ENCODE results near the gene SH2D4B. TPM values are rescaled to one million over a fixed set of nuclear protein-coding genes. Genes with fewer than 3 reads are reported as not detected.
A peak's percentile ranks its signal among the peaks of the same experiment; 100 is the strongest.

The SH2D4B gene
- total RNA-seq, 1 donor from 2014 or later = 1.9 TPM

DNA sequence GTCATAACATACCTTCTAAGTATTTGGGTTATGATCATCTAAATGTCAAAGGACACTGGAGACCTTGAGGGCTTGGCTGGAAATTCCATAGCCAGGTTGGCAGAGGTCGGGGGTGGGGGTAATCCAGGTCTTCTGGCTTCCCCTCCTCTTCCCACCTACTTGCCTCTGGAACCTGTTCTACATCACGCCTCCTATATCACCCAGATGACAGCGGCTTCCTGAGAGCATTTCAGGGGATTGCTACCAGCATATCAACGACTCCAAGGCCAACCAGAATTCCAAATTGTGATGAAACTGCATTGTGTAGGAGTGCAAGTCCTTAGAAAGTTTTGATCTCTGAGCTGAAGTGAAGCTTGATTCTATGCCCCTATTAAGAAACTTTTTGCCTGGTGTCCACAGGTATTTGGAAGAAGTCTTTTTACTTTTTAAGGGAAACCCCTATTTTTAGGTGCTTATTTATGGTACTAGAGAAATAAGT lies 95.7 kb downstream of the SH2D4B start:
- DNase-seq (ENCODE audit: low spot score) = no peak

DNA sequence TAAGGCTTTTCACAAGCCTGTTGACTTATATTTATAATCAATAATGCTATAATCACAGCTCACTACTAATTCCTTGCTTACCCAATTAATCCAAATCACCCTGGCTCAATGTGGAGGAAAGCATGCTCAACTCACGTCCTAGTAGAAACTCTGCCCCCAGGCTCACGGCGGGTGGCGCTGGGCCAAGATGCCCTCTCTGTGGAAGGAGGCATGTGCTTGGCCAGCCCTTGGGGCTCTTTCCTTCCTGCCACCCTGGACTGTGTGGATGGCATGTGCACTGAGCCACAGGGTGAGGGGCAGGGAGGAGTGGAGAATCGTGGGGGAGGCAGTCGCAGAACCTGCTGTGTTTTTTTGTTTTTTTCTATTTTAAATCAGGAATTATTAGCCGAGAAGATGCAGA lies 96.2 kb downstream of the SH2D4B start:
- no peak for DNase-seq (ENCODE audit: low spot score)

DNA sequence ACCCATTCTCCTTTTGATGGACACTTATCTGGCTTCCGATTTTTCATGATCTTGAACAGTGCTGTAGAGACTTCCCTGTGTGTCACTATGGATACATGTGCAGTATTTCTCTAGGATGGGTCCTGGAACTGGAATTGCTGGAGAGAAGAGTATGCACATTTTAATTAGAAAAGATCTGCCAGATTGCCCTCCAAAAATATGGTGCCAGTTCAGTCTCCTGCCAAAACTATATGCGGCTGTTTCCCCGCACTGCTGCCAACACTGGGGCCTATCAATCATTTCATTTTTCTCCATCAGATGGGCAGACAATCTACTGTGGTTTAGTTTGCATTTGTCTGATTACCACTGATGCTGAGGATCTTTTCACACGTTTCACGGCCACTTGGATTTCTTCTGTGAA lies 105.0 kb downstream of the SH2D4B start:
- DNase-seq (ENCODE audit: low spot score) = no peak

DNA sequence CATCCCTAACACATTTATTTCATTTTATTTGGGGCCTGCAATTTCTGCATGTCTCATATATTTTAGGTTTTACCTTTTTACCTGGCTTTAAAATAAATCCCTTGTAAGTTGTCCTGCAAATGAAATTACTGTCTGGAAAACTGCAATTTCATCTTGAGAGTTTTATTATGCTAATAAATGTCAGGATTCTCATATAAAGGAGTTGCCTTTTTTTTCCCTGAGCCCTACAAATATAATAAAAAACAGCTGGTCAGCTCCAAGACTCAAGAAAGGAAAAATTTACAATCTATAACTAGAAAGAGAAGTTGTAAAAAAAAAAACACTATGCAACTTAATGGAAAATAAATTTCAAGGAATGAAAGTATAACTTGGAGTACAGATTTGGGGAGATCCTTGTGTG lies 108.7 kb downstream of the SH2D4B start:
- DNase-seq (ENCODE audit: low spot score) = peak; percentile 65

DNA sequence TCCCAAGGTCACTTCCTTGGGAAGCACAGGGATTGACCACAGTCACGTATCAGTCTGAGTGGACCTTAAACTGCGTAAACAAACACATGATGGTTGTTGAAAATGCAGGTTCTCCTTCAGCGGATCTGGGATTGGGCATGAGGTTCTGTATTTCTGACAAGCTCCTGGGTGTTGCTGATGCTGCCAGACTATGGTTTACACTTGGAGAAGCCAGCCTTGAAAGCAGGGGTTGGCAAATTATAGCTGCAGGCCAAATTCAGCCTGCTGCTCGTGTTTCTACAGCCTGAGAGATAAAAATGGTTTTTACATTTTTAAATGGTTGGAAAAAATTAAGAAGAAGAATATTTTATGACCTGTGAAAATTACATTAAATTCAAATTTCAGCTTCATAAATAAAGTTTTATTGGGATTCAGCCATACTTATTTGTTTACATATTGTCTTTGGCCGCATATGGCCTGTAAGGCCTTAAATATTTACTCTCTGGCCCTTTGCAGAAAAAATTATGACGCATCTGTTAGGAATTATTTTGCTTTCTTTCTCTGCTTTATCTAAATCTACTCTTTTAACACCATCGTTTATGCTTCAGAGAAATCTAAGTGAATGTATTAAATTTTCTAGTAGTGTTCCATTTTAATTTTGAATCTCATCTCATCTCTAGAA lies 109.6 kb downstream of the SH2D4B start:
- DNase-seq (ENCODE audit: low spot score) = peak; percentile 29

DNA sequence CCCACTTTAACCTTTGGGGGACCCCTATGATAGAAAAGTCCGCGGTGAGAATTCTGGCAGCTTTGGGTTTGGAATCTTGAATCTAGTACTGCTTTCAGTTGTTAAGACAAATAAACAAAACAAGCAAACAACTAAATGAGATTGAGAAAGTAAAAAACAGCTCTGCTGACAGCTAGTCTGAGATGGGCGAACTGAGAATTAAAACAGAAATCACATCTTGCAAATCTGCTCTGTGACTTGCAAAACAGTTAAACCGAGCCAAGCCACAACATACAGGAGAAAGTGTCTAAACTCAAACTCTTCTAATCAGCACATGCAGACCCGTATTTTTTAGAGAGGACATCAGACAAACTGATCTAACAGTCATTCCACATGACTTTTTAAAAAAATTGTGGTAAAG lies 110.4 kb downstream of the SH2D4B start:
- no peak for DNase-seq (ENCODE audit: low spot score)

DNA sequence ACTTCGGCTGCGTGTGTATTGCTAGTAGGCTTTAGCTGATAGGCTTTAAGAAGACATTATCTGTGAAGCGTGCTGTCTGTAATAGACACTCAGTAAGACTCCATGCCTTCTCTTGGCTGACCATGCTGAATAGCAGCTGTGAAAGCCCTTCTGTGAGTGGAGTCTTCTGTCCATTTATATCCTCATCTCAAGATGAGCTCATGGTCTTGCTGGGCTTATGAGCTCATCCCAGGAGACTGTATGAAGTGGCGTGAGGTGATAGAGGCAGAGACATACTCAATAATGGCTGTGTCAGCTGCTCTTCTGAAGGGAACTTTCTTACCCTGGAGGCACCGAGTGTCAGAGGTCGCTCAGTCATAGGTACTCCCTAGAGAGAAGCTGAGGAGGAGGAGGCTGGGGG lies 111.5 kb downstream of the SH2D4B start:
- peak; percentile 44 for DNase-seq (ENCODE audit: low spot score)

DNA sequence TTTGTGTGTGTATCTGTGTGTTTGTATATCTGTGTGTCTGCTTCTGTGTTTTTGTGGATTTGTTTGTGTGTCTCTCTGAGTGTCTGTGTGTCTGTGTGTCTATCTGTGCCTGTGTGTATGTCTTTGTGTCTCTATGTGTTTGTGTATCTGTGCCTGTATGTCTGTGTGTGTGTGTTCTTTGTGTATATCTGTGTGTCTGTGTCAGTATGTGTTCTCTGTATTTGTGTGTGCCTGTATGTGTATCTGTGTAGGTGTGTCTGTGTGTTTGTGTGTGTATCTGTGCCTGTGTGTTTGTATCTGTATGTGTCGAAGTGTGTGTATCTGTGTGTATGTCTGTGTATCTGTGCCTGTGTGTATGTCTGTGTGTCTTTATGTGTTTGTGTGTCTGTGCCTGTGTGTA lies 118.2 kb downstream of the SH2D4B start:
- no peak for DNase-seq (ENCODE audit: low spot score)

DNA sequence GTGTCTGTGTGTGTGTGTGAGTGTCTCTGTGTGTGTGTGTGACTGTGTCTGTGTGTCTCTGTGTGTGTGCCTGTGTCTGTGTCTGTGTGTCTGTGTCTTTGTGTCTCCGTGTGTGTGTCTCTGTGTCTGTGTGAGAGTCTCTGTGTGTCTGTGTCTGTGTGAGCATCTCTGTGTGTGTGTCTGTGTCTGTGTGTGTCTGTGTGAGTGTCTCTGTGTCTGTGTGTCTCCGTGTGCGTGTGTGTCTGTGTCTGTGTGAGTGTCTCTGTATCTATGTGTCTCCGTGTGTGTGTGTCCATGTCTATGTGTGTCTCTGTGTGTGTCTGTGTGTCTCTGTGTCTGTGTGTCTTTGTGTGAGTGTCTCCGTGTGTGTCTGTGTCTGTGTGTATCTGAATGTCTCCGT lies 120.4 kb downstream of the SH2D4B start:
- DNase-seq (ENCODE audit: low spot score) = no peak

DNA sequence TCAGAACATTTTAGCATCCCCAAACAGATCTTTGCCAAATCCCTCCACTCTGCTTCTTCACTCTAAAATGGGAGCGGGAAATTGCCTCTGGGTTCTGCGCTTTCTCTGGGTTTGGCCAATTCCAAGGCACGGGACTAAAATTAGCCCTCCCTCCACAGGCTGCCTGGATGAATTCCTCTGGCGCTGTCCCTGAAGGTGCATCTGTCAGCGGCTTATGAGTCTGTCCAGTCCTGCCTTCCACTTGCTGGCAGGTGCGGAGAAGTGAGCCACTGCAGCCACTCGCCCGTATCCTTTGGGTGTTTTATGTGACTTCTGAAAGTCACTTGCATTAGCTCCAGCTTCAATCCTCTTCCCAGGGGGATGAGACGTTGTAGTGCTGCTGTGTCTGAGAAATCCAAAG lies 121.6 kb downstream of the SH2D4B start:
- no peak for DNase-seq (ENCODE audit: low spot score)

DNA sequence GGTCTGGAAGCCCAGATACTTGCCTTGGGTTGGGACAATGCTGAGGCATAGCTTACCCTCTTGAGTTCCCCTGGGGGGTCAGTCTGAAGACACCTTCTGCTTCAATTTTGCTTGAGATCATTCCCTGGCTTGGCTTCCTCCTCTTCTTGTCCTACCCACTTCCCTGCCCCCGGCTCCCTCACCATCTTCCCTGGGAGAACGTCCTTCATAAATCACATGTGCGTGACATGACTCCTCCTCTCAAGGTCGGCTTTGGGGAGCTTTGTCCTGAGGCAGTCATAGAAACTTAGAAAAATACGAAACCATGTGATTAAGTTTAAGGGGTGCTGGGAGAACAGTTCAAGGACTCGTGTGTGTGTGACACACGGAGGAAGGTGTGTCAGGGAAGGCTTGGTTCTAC lies 122.6 kb downstream of the SH2D4B start:
- no peak for DNase-seq (ENCODE audit: low spot score)

DNA sequence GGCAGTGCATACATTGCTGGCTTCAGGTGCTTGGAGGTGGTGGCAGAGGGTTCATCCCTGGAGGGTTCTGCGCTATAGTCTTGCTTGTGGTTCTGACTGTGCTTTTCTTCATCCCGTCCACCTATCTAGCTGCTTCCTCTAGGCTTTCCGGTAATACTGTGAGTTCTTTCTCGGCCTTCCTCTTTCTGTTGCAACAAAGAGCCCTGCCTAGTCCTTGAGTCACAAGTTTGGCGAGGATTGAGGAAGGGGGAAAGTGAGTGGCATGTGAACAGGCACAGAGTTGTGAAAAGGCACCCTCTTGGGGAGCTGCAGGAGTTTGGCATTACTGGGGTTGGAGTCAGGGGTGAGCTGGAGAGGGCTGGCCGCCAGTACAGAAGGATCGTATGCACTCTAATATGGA lies 123.0 kb downstream of the SH2D4B start:
- DNase-seq (ENCODE audit: low spot score) = no peak

DNA sequence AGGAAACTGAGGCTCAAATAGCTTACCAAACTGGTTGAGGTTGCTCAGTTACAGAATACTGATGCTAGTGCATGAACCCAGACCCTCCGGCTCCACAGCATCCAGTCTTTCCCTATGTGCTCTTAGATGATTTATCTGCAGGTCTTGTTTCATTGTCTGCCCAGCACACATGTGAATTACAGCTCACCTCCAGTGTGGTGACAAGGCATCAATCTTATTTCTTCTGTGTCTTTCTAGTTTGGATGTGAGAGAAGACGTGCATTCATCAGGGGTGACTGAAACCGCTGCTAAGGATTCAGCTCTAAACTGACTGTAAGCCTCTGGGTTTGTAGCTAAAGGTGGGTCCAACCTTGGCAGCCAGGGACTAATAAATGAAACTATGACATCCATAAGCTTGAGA lies 123.8 kb downstream of the SH2D4B start:
- no peak for DNase-seq (ENCODE audit: low spot score)

DNA sequence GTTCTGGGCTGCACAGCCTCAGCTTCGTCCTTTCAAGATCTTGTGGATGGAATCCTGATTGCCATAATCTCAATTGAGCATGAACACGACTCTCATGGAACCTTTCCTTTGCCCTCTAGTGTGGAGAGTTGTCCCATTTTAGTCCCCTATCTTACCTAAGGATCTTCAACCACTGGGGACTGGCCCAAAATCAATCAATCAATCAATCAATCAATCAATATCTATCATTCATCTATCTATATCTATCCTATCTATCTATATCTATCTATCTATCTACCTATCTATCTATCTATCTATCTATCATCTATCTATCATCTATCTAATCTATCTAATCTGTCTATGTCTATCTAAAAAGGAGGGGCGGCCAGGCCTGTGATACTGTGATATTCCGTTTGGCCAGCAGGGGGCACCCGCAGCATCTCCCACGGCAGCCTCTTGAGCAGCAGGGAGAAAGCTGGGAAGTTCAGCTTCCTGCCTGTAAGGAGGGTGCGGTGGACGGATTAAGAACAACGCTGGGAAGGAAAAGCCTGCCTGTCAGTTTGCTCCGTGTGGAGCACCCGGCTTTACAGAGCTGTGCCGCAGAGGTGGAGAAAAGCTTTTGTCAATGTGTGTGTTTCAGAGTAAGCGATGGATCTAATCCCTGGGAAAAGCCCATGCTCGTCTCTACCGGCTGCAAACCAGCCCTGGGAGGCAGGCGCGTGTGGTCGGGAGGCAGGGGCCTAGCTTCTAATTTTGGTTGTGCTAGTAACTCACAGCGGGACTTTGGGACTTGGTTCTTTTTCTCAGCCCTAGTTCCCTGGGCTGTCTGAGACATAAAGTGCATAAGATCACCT lies 124.9 kb downstream of the SH2D4B start:
- peak; percentile 92 for DNase-seq (ENCODE audit: low spot score)

DNA sequence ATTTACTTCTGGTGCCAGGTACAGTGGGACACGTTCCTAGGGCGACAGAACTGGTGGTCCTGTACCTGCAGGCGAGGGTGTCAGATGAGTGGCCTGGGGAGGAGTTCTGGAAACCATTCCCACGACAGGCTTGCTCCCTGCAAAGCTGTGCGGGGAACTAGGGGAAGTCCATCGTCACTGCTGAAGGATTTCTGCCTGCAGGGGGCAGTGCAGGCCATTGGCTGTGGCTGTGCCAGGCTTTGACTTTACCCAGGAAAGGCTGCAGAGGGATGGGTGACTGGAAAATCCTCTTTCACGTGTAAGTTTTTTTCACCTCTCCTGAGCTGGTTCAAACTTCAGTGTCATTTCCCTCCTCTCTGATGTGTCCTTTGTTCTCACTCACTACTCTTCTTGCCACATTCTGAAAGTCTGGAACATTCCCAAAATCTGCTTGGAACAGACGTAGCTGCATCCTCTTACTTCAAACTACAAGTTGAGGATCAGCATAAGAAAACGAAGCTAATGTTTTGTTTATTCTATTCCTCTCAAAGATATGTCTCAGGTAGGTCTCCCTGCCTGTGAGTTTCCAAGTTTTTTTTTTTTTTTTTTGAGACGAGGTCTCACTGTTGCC lies 126.5 kb downstream of the SH2D4B start:
- DNase-seq (ENCODE audit: low spot score) = peak; percentile 69

DNA sequence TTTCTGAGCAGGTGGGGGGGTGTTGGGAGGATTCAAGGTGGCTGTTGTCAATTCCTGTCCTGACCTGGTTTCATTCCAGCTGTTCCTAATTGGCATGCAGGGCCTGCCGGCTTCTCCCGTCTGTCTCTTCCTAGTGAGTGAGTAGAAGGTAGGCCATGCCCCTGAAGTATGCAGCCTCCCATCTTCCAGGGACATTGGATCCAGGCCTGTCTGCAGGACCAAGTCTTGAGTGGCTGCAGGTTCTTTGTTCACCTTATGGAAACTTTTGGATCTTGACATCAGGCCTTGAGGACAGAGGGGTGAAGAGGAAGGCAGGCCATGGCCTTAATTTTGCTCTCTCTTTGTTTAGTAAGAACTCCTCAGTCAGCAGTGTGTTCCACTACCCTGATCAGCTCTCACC lies 131.8 kb downstream of the SH2D4B start:
- no peak for DNase-seq (ENCODE audit: low spot score)

DNA sequence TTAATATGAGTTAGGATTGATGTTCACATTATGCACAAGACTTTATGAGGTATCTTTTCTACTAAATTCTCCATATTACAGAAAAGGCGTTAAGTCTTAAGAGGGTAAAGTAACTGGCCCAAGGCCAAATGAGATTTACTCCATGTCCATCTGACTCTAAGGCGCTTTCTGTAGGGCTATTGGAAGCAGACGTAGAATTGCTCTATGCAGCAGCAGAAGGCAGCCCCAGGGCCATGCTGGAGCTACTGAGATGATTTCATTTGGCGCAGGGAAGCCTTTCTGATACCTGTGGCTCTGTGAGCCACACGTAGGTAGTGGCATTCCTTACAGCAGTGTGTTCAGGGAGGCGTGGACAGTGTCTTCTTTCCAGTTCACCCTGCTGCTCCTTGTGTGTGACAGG lies 133.1 kb downstream of the SH2D4B start:
- DNase-seq (ENCODE audit: low spot score) = no peak

DNA sequence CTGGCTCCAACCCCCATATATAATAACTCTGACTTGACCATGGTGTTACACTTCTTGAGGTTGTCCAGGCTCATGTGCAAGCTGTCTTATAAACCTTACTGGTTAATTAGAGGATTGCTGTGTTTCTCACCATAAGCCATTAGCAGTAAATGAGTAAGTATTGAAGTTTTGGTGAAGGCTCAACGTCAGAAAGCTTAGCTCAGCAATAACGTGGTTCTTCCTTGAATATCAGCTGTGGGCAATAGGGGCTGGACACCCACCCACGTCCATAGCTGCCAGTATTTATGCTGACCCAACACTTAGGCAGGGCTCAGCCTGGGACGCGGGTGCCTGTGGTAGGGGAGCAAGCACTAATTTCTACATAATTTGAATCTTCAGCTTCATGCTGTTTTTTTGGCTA lies 134.1 kb downstream of the SH2D4B start:
- no peak for DNase-seq (ENCODE audit: low spot score)

DNA sequence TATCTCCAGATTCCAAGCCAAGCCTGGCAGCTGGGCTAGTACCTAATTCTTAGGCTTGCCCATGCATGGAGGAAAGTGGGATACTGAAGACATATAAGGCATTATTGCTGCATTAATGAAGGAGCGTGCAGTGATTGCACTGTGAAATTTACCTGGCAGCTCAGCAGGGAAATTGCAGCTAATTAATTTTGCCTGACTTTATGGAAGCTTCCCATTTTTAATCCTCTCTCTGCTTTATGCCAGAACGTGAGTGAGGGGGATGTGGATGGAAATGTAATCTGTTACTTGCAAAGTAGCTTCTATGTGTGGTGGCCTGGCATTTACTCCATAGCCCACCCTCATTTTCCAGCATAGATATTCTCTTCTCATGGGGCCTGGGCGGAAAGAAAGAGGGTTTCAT lies 134.9 kb downstream of the SH2D4B start:
- no peak for DNase-seq (ENCODE audit: low spot score)

DNA sequence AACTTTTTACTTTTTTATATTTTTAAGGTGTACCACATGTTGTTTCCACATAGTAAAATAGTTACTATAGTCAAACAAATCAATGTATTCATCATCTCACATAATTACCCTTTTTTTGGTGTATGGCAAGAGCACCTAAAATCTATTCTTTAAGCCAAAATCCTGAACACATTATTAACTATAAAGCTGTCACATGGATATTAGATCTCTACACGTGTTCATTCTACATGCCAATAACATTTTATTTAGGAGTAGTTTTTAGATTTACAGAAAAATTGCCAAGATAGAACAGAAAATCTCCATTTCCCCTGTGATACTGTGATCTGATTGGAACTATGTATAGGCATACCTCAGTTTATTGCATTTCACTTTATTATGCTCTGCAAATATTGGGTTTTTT lies 137.1 kb downstream of the SH2D4B start:
- DNase-seq (ENCODE audit: low spot score) = no peak

DNA sequence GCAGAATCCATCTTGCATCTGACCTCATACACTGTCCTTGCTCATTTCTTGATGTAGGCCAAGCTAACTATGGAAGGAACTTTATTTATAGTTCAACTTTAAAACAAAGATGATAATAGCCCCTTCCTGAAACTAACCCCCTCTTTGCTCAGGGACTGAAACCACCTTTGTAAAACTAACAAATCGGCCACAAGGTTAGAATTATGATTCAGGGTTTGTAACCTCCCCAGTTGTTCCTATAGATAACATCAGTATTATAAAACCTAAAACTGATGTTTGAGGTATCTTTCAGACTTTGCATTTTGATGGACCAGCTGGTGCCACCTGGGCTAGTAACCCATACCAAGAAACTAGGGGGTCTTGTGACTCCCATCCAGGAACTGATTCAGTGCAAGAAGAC lies 143.4 kb downstream of the SH2D4B start:
- no peak for DNase-seq (ENCODE audit: low spot score)

DNA sequence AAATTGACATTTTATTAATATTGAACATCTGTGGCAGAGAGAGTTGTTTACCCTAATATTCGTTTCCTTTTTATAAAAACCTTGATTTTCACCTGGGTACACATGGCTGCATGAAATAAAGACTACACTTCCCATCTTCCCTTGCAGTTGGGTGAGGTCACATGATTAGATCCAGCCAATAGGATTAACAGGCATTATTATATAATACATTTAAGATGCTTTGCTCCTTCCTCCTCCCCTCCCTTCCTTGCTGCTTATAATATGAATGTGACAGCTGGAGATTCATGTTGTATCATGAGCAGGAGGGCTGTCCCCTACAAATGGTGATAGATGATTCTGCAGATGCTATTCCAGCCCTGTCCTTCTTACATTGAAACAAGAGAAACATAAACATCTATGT lies 146.6 kb downstream of the SH2D4B start:
- no peak for DNase-seq (ENCODE audit: low spot score)

DNA sequence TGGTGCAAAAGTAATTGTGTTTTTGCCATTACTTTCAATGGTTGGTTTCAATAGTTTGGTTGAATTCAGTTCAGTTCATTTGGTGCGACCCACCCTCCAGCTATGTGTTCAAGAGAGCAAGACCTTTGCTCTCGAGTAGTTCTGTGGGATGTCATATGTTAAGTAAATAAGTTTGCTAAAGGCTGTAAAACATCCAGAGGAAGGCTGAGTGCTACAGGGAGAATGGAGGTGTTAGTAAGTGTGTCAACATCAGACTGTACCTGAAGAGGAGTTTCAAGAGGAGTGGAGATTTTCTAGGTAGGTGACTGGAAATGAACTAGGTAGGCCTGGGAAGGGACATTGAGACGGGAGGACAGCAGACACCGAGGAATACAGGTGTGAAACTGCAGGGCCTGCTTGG lies 147.7 kb downstream of the SH2D4B start:
- DNase-seq (ENCODE audit: low spot score) = no peak

Data from umbilical cord (tissue), 2 donors.